ENCODE results near the gene OR2A42.
"Not testable (repeated sequence)": the region's sequence is repeated elsewhere in the genome, so short reads cannot be mapped to it uniquely, and the experiment has no call there.

- not testable (repeated sequence) for TF ChIP-seq POLR2A (IDR thresholded peaks at IDR 0.05; ENCODE audit: low read depth, low read length); CTCF (IDR thresholded peaks at IDR 0.05; ENCODE audit: extremely low read depth in 1 of 2, insufficient read depth in 1 of 2, low read depth in 1 of 2, low read length in 2 of 2); POLR2AphosphoS5 (IDR thresholded peaks at IDR 0.05; ENCODE audit: insufficient read depth, low read depth, low read length); MAX (IDR thresholded peaks at IDR 0.05; ENCODE audit: insufficient read depth, insufficient read length)
These were observed 12.9 kb upstream of the OR2A42 start for GRCh38 chr7:144252307-144252706.

Data from endothelial cell of umbilical vein (primary cell).